ENCODE measurements around the gene MAPKAP1.

The MAPKAP1 gene

GRCh38 chr9:125706651-125707471 lies at the start of gene MAPKAP1:
Gene MAPKAP1 (minus strand): TSS chr9:125707208. CDS start chr9:125672574, 34,634 bp downstream.
- DNase-seq (ENCODE audit: low read depth, low spot score): peak; percentile 99

DNA sequence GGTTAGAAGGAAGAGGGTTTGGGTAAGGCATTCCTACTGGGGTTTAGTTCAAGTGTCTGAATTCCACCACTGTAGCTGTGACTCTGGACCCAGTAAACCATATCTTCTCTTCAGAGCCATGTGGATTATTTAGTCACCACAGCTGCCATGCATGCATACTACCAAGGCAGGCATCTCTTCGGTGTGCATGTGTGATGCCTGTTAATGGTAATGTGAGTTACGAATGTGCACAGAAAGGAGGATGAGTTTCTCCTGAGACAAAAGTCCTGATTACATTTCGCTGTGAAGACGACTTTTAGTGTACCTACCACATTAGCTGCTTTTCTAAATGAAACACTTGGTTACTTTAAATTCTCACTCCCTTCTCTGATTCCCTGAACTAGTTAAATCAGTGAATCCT lies 49.5 kb upstream of the MAPKAP1 start:
- DNase-seq (ENCODE audit: low read depth, low spot score): no peak

GRCh38 chr9:125755340-125755739 lies 48.3 kb upstream of the MAPKAP1 start:
- peak; percentile 66 for DNase-seq (ENCODE audit: low read depth, low spot score)

GRCh38 chr9:125754096-125754495 lies 47.1 kb upstream of the MAPKAP1 start:
- no peak for DNase-seq (ENCODE audit: low read depth, low spot score)

DNA sequence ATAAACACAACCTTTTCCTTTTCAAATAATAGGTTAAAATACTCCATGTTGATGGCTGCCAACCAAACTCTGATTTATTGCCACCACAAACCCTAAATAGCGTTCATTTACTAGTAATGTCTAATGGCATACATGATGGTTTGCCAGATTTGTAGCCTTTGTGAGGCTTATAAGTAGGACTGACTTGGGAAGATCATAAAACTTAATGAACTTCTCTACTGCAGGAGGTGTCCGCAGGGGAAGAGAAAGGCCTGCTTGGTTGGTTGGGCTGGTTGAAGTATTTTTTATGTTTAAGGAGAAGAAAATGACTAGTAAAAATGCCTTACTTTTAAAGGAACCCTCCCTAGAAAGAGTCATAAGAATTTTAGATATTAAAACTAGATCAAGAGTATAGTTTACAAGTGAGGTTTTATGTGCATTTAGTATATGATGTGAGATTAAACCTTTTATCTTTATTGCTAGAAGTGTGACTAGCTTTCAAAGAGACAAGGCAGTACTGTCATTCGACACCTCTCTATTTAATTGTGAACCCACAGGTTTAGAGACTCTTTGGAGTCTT lies 45.1 kb upstream of the MAPKAP1 start:
- DNase-seq (ENCODE audit: low read depth, low spot score): no peak

- peak; percentile 24 for DNase-seq (ENCODE audit: low read depth, low spot score)
Observed at GRCh38 chr9:125750627-125751011, 43.6 kb upstream of the MAPKAP1 start.

GRCh38 chr9:125749951-125750626 lies 43.1 kb upstream of the MAPKAP1 start:
- peak; percentile 45 for DNase-seq (ENCODE audit: low read depth, low spot score)

GRCh38 chr9:125749287-125749935 lies 42.4 kb upstream of the MAPKAP1 start:
- no peak for DNase-seq (ENCODE audit: low read depth, low spot score)

GRCh38 chr9:125748446-125749099 lies 41.6 kb upstream of the MAPKAP1 start:
- DNase-seq (ENCODE audit: low read depth, low spot score): peak; percentile 47

DNA sequence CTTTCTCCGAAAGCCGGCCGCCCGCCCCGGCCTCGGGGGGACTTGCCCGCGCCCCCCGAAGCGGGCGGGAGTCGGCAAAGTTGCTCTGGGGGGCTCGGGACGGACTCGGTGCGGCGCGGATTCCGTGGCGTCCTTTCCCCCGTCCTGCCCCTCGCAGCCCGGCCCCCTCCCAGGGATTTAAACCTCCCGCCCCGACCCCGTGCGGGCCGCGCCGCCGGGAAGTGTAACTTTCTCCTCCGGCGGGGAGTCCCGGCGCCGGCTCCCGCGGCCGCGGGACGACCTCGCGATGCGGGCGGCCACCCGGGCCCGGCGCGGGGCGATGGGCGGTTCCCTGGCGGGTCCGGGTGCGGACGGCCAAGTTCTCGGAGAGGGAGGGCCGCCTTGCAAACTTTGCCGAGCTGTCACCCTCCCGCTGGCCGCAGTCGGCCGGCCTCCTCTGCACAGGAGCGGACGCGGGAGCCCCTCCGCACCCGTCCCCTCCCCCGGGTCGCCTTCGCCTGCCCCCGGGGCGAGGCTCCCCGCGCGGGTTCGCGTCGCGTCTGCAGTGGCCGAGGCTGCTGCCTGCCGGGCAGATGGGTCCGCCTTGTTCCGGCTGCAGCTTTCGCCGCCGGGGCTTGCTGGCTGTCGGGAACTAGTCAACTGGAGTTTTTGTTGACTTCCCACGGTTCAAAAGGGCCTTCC lies 40.9 kb upstream of the MAPKAP1 start:
- DNase-seq (ENCODE audit: low read depth, low spot score): peak; percentile 59

- DNase-seq (ENCODE audit: low read depth, low spot score): peak; percentile 83
Observed at GRCh38 chr9:125747053-125747764, 40.2 kb upstream of the MAPKAP1 start, which contains the start of gene PBX3. Gene PBX3 (plus strand): TSS chr9:125747373.

GRCh38 chr9:125746774-125747052 lies 39.7 kb upstream of the MAPKAP1 start:
- no peak for DNase-seq (ENCODE audit: low read depth, low spot score)

DNA sequence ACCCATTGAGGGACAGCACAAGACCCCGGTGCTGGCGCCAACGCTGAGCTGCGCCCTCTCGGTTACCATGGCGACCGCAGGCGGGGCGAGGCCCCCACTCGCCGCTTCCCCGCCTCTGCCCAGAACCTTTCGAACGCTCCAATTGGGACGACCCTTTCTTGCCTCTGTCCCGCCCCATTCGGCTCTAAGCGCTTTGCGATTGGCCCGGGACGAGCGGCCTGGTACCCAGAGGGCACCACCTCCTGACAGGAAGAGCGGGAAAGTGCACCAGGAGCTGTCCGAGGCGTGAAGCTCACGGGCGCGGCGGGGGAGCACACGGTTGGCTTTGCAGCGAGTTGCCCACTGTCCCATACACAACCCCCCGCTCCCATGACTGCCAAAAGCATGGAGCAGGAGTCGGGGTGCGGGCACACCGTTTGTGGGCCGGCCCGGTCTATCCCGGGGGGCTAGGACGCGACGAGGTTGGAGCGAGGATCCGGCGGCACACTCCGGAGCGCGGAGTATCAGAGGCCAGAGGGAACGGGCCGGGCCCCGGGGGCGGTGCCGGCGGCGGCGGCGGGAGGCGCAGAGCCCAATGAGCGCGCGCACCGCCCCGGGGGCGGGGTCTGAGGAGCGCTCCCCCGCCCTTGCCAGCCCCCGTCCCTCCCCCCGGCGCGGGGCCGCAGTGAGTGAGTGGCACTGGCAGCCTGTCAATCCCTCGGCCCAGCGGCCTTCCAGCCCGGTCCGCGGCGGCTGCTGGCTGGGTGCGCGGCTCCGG lies 39.2 kb upstream of the MAPKAP1 start:
- peak; percentile 97 for DNase-seq (ENCODE audit: low read depth, low spot score)

DNA sequence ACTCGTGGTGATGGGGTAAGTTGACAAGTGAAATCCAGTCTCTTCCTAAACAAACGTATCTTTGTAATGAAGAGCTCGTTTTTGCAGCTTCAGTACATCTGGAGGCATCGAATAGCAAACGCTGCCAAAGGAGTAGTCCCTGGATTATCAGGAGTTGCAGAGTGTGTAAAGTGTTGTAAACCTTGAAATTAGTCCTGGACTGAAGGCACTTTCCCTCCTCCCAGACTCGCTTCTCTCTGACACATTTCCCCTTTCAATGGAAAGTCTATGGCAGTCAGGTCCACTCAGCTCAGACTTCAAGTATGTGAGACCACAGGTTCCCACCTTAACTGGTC lies 38.6 kb upstream of the MAPKAP1 start:
- no peak for DNase-seq (ENCODE audit: low read depth, low spot score)

- DNase-seq (ENCODE audit: low read depth, low spot score): peak; percentile 48
Observed at GRCh38 chr9:125745018-125745417, 38.0 kb upstream of the MAPKAP1 start.

DNA sequence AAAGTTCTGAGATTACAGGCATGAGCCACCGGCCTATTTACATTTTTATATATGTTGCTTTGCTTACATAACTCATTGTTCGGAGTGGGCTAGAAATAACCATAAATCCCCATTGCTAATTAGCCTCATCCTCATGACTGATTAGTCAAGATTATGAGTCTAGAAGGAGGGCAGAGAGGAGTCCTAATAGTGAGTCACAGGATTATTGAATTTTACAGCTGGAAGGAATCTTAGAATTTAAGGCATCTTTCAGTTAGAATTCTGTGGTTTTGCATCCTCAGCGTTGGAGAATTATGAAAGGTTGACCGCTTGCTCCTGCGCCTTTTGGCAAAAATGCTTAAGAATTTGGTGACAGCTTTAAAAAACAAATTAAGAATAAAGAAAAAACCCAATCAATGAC lies 37.6 kb upstream of the MAPKAP1 start:
- peak; percentile 83 for DNase-seq (ENCODE audit: low read depth, low spot score)

DNA sequence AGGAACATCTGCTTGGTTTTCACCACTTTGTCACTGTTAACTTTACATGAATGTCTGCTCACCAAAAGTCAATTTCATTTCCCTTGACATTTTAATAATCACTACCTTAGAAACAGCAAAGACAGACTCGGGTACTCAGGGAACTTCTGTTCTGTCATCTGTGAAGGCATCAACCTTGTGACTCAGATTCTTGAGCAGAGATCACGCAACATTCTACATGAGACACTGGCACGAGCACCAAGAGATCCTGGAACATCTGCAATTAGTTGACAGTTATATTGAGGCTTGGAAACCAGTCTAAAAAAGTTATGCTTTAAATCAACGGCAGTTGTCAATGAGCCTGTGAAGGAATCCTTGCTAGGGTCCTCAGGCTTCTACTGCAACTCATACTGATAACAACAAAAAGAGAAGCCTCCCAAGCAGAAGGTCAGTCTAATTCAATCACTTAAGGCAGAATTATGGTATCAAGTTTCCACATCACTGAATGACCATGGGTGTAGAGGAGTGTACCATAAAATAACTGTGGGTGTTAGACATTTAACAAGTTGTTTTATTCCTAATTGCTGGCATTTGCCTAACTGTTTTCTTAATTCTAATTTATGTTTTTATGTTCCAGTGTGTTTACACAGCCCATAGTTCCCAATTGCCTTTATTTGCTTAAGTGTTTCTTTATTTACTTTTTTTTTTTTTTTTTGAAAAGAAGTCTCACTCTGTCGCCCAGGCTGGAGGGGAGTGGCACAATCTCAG lies 36.8 kb upstream of the MAPKAP1 start:
- no peak for DNase-seq (ENCODE audit: low read depth, low spot score)

DNA sequence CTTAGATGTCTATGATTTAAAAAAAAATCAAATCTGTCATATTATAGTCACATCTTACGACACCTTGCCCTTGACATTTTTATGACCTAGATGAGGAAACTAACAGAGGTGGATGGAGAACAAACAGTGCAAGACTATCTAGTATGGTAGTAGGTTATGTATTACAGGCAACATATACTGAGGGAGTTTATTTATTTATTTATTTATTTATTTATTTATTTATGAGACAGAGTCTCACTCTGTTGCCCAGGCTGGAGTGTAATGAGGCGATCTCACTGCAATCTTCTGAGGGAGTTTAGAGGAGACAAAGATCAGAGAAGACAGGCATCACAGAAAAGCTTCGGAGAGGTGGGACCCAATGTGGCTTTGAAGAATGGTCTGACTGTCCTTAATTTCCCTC lies 35.6 kb upstream of the MAPKAP1 start:
- no peak for DNase-seq (ENCODE audit: low read depth, low spot score)

- DNase-seq (ENCODE audit: low read depth, low spot score): peak; percentile 69
Observed at GRCh38 chr9:125739436-125739835, 32.4 kb upstream of the MAPKAP1 start.
